Neutrophil (primary cell): ENCODE data around the gene BPIFA1.

Source experiments
- H3K27ac ChIP-seq: fragments of 200-600 bp; sonication (generic); 2 replicates; pipeline ENCODE4 v1.5.1; 2016; ENCODE audit warnings: mild to moderate bottlenecking, moderate library complexity
- H3K27me3 ChIP-seq: fragments of 200-600 bp; sonication (generic); 2 replicates; pipeline ENCODE4 v1.6.0; 2016; ENCODE audit warnings: mild to moderate bottlenecking
- H3K36me3 ChIP-seq: fragments of 200-600 bp; sonication (generic); 2 replicates; pipeline ENCODE4 v1.5.1; 2017
- H3K4me1 ChIP-seq, 2 experiments: fragments of 200-600 bp in 1 of 2; sonication (generic) in 1 of 2; 1 replicate in 1 of 2; 2 replicates in 1 of 2; pipeline versions ENCODE4 v1.5.1 to v1.6.1; 2013 to 2016; ENCODE audit warnings: low read depth in 1 of 2, low read length in 1 of 2, mild to moderate bottlenecking in 1 of 2, moderate library complexity in 1 of 2; ENCODE audit not compliant: control insufficient read depth in 1 of 2, insufficient read depth in 1 of 2
- H3K4me3 ChIP-seq, 2 experiments: fragments of 200-600 bp in 1 of 2; sonication (generic) in 1 of 2; 1 replicate in 1 of 2; 2 replicates in 1 of 2; pipeline ENCODE4 v1.5.1; 2013 to 2016; ENCODE audit warnings: low read depth in 1 of 2, low read length in 1 of 2, mild to moderate bottlenecking in 1 of 2, moderate library complexity in 1 of 2
- H3K9me3 ChIP-seq: fragments of 200-600 bp; sonication (generic); 2 replicates; pipeline ENCODE4 v1.5.1; 2016
- TF ChIP-seq, protein P1 (sequence below): fragments of 200-600 bp; sonication (generic); IDR thresholded peaks from 2 replicates; pipeline ENCODE4 v1.5.1; 2016; ENCODE audit warnings: antibody characterized with exemption

BPIFA1 gene

GRCh38 chr20:33211817-33212424 is 23.9 kb upstream of the BPIFA1 start:
- Histone ChIP-seq H3K36me3 (no peaks in the 10 kb centered on the region), H3K27me3 (peaks cover 47% of the 10 kb centered on the region), H3K4me3 (no peak overlapping the region), H3K27ac (no peak overlapping the region), H3K4me1 (no peaks in the 10 kb centered on the region), H3K9me3 (no peaks in the 10 kb centered on the region)
- TF ChIP-seq, protein P1, sequence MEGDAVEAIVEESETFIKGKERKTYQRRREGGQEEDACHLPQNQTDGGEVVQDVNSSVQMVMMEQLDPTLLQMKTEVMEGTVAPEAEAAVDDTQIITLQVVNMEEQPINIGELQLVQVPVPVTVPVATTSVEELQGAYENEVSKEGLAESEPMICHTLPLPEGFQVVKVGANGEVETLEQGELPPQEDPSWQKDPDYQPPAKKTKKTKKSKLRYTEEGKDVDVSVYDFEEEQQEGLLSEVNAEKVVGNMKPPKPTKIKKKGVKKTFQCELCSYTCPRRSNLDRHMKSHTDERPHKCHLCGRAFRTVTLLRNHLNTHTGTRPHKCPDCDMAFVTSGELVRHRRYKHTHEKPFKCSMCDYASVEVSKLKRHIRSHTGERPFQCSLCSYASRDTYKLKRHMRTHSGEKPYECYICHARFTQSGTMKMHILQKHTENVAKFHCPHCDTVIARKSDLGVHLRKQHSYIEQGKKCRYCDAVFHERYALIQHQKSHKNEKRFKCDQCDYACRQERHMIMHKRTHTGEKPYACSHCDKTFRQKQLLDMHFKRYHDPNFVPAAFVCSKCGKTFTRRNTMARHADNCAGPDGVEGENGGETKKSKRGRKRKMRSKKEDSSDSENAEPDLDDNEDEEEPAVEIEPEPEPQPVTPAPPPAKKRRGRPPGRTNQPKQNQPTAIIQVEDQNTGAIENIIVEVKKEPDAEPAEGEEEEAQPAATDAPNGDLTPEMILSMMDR: no peak

- H3K9me3 ChIP-seq: no peaks in the 10 kb centered on the region
- no peak within 1 kb of the TSS for H3K4me3 ChIP-seq
- peaks cover 58% of the 10 kb centered on the region for H3K27me3 ChIP-seq
- no peak within 1 kb of the TSS for H3K27ac ChIP-seq
- no peaks in the 10 kb centered on the region for H3K4me1 ChIP-seq
- TF ChIP-seq, protein P1: no peak
- H3K36me3 ChIP-seq: no peaks in the 10 kb centered on the region
These were observed 18.7 kb upstream of the BPIFA1 start, which contains the start of gene BPIFA3 for GRCh38 chr20:33217052-33217451. BPIFA3 (plus strand) TSS chr20:33217352; CDS start chr20:33217537, 185 bp downstream.

- H3K4me3 ChIP-seq: no peak overlapping the region
- TF ChIP-seq, protein P1: no peak
- no peaks in the 10 kb centered on the region for H3K36me3 ChIP-seq
- no peaks in the 10 kb centered on the region for H3K9me3 ChIP-seq
- H3K4me1 ChIP-seq: peaks cover 6 to 7% of the 10 kb centered on the region in 2 experiments
- H3K27ac ChIP-seq: no peak overlapping the region
- peaks cover 41% of the 10 kb centered on the region for H3K27me3 ChIP-seq
These were observed 11.4 kb upstream of the BPIFA1 start for GRCh38 chr20:33224399-33224798.

DNA sequence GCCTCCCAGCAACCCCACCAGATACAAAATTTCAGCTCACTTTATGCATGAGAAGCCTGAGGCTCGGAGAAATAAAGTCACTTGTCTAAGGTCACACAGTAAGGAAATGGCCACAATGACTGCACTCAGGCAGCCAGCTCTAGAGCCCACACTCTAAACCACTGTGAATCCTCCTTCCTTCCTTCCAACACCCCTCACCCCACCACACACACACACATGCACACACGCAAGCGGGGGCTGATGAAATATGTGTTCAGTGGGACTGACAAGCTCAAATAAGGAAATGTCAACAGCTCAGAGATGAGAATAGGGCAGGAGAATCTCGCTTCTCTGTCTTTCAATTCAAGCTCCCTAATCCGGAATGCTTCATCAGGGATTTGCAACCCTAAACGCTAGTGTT is 6.0 kb upstream of the BPIFA1 start:
- Histone ChIP-seq H3K27ac (peak overlapping the region; percentile 50), H3K4me1 (peaks cover 21 to 30% of the 10 kb centered on the region in 2 experiments), H3K4me3 (no peak overlapping the region), H3K27me3 (peaks cover 12% of the 10 kb centered on the region), H3K9me3 (no peaks in the 10 kb centered on the region), H3K36me3 (no peaks in the 10 kb centered on the region)
- TF ChIP-seq, protein P1: no peak

- Histone ChIP-seq H3K4me1 (peaks cover 30 to 42% of the 10 kb centered on the region in 2 experiments), H3K4me3 (no peak overlapping the region), H3K9me3 (no peaks in the 10 kb centered on the region), H3K27ac (no peak overlapping the region), H3K27me3 (peaks cover under 1% of the 10 kb centered on the region), H3K36me3 (no peaks in the 10 kb centered on the region)
- TF ChIP-seq, protein P1: no peak
These were observed 4.6 kb upstream of the BPIFA1 start for GRCh38 chr20:33231237-33231636.
